Germinal center (tissue), 1 donor: ENCODE data around the gene POU3F3.

ENCODE experiments used
- DNase-seq: peaks from one replicate; pipeline ENCODE4 v3.0.0; 2012; ENCODE audit warnings: mixed read lengths, low spot score

Gene POU3F3

DNA sequence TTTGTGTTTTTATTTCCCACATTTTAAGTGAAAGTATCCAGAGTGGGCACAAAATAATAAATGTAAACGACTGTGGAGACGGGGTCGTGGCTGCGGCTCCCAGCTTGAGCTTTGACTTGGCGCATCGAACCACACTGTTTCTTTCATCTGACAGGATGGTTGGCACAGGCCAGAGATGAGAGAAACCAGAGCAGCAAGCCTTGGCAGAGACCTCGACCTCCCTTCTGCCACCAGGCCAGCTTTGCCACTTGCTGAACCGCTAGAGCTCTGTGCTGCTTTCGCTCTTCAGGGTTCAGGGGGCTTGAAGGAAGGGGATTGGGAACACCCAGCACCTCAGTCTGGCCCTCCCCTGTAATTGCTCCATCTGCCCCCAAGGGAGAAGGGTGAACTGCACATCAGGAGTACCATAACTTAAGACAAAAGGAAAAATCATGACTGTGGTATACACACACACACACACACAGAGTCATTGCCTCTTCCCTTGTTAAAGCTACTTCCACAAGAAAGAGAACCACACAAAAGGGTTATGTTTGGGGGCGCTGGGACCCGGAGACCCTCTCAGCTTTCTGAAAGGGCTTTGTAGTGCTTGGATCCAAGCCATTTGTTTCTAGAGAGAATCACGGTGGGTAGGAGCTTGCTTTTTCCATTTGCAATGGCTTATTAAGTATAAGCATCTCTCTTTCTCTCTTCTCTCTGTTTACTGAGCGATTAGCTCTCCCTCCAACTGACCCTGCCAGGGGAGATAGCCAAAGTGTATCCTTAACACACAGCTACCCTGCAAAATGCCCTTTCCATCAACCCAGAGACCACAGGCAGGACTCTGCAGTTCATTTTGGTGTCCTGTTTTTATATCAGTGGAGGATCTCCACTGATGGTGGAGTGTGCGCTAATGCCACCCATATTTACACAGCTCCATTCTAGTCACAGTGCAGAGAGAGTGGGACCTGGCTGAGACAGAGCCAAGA, 23.0 kb downstream of the POU3F3 start:
- DNase-seq, result no peak

DNA sequence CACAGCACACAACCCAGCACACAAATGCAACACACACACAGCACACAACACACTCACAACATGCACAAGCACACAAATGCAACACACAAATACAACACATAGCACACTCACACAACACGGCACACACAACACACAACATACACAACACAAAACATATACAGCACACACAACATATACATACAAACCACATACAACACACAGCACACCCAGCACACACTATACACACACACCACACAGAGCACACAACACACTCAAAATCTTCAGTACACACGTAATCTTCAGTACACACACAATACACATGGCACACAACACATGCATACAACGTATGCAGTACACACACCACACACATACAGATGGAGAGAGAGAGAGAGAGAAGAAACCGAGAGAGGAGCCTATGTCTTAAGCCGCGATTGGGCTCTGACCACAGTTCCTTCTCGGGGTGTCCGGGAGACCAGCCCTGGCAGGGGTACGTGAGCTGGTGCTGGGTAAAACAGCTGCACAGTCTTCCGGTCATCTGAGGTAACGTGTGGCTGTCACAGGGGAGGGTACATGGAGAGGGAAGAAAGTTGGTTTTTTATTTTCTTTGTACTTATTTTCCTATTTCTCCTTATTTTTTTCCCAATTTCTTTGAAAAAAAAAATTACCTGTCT, 25.1 kb downstream of the POU3F3 start:
- no peak for DNase-seq

- no peak for DNase-seq
Observed at GRCh38 chr2:104880076-104880475, 26.2 kb downstream of the POU3F3 start.

DNA sequence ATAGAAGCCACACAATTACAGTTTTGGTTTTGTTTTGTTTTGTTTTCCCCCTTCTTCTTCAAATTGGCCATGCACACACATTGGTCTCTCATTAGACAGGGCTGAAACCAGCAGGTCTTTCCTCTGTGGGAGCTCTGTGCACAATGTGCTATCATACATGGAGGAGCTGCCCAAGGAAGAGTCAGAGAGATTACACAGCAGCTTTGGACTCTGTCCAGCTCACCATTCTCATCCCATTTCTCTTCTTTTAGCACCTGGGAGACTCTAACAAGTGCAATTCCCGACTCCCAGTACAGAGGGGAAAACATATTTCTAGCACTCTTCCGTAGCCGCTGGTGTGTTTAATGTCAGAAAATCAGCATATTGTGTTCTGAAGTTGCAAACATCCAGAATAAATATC, 29.4 kb downstream of the POU3F3 start:
- DNase-seq, result no peak

- DNase-seq, result no peak
Observed at GRCh38 chr2:104885119-104885782, 31.3 kb downstream of the POU3F3 start.

GRCh38 chr2:104887676-104888075, 33.8 kb downstream of the POU3F3 start:
- no peak for DNase-seq

GRCh38 chr2:104888489-104889258, 34.8 kb downstream of the POU3F3 start:
- no peak for DNase-seq

DNA sequence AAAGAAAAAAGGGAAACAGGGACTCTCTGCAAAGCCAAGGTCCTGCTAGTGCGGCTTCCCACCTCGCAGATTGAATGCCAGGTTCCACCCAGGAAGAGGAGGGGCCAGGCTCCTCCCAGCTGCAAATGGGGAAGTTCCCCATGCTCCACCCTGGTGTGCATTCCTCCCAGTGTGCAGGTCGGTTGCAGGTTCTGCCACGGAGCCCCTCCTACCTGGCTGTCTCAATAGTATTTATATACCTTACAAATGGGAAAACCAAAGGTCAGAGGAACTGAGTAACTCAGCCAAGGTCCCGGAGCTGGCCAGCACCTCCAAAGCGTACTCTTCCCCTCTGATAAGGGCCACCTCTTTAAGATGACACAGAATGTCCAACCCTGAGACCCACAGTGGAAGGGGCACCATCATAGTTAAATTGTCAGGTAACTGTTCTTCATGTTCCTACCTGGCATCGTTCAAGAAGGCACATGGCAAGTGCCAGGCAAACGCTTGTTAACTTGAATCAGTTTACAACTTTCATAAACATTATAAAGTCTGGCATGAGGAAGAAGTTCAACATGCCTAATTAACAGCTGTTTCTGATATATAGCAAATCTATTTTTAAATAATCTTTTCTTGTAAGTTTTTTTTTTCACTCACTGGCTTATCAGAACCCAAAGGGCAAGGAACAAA, 35.5 kb downstream of the POU3F3 start:
- no peak for DNase-seq

DNA sequence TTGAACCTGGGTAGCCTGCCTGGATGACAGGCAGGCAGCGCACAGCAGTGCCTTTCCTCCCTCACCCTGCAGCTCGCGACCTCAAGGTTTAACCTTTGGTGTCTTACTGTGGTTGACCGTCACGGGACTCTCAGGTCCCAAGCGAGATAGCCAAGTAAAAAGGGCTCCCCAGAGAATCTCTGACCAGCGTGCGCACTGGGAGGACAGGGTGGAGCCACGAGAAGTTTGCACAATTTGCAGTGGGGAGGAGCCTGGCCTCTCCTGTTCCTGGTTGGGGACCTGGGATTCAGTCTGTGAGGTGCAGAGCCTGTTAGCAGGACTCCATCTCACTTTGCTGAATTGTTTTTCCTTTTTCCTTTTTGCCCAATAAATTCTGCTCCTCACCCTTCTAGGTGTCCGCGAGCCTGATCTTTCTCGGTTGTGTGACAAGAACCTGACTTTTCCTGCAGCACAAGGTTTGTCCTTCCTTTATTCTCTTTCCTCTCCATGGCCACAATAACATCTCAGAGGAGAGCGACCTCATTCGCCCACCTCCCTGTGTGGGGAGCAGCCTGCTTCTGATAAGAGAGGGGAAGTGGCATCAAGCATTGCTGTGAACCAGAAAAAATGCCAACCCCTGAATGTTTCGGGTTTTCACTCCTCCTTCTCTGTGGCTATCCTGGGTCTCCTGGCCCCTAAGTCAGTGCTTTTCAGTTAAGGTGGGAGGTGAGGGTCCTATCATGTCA, 36.2 kb downstream of the POU3F3 start:
- DNase-seq, result no peak

DNA sequence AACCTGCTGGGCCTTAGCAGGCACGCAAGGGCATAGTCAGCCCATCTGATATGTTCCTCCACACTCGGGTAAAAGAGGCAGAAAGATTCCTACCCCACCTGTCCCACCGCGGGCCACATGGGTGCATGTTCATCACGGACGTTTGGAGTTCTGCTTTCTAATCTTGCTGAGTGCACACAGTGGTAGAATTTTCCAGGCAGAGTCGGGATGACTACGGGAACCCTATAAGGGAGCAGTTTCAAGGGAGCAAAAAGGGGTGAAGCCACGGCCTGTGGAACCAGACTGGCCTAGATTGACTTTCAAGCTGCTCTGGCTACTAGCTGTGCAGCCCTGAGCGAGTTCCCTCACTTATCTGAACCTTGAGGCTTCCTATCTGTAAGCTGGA, 36.8 kb downstream of the POU3F3 start:
- no peak for DNase-seq

- DNase-seq, result no peak
Observed at GRCh38 chr2:104891145-104891544, 37.2 kb downstream of the POU3F3 start.

DNA sequence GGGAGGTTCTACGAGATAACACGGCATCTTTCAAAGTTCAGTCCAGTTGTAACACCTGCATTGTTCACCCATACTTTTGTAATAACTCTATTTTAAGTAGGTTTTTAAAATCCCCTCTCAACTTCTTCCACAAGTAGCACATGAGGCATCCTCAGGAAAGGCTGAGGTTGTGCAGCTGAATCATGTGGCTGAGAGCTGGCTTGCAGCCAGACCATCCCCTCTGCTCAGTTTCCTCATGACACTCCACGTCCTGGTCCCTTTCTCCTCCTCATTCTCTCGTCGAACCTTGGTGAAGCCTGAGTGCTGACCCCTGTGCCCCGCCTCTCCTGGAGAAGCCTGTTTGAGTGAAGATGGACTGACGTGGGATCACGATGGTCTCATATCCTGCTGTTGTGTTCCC, 42.5 kb downstream of the POU3F3 start:
- DNase-seq, result no peak

GRCh38 chr2:104897515-104898184, 43.7 kb downstream of the POU3F3 start:
- DNase-seq, result no peak

DNA sequence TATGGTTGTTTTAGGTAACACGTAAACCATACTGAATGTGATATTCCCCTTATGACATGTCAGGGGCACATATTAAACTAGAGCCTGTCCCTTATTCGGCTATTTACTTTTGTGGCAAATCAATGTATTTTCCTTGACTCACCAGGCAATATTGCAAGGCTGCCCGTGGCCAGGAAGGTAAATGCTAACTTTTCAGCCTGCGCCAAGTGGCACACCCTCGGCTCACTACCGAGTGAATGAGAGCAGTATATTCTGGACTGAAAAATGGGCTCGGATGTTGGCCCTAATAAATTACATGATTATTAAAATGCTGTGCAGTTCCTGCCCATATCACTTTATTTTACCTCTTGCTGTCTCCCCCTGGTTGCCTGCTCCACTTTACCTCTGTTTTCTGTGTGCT, 46.7 kb downstream of the POU3F3 start:
- no peak for DNase-seq

DNA sequence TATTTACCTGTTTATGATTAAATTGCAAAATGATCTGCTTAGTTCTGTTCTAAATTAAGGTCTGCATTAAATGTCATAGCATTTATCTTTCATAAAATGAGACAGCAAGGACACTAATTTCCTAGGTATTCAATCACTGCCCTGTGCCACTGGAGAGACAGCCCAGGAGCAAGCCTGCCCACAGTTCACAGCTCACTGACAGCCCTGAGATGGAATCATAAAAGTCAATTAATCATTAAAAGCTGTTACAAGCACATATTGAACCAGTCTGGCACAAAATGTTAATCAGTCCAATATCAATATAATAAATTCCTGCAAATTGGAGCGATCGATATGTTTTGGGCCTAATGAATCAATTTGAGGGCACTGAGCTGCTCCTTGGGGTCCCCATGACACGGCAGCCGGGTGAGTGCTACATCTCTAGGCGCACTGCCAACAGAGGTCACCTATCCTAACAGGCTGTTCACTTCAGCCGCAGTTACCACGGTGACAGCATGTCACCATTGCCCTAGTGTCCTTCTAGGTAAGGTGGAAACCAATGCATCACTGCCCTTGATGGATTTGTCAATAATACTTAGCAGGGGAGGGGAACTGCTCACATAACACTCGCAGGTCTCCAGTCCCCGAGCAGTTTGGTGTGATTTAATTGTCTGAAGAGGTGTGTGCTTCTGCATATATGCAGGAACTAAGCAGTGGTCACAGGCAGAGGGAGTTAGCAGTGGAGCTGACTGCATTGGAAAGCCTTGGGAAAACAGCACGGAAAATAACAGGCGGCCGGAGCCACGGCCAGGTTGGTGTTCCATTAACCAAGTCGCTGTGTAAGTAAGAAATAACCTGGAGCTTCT, 47.3 kb downstream of the POU3F3 start:
- DNase-seq, result no peak

DNA sequence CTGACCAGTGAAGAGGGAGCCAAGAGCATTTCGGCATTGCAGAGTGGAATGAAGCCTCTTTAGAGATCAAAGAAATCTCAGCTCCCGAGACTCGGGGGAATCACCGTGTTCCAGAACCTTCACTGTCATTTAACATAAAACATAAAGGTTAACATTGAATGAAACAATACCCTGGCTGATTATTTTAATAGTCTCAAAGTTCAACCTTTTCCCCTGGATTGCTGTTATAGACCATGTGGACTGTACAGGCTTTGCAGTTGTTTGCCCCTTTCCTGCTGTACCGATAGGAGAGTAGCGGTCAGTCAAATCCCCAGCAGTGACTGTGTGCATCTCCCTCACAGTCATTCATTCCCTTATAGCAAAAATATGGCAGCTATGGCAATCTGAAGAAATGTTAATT, 48.4 kb downstream of the POU3F3 start:
- DNase-seq, result no peak
